GM12892 (cell line): ENCODE measurements around the gene PDZRN4.

Experiments
- POLR2A ChIP-seq: IDR thresholded peaks from 2 replicates; pipeline ENCODE4 v1.6.1; 2011; ENCODE audit warnings: low read depth, low read length, control low read depth
- POLR2AphosphoS5 ChIP-seq: IDR thresholded peaks from 2 replicates; pipeline ENCODE4 v1.6.1; 2011; ENCODE audit warnings: low read depth, low read length, control low read depth

GRCh38 chr12:41224066-41224465 lies 35.9 kb downstream of the PDZRN4 start:
- TF ChIP-seq POLR2AphosphoS5, result no peak
- TF ChIP-seq POLR2A, result no peak
